ENCODE measurements around the gene CORO2B.
A peak's percentile ranks its signal among the peaks of the same experiment; 100 is the strongest.

Gene CORO2B

GRCh38 chr15:68775671-68776476 is 197.1 kb downstream of the CORO2B start:
- ATAC-seq, result peak; percentile 12; the same call in 2 of the 3 replicates
- TF ChIP-seq PPARA (CRISPR knock-in tag; IDR thresholded peaks at IDR 0.05; ENCODE audit: borderline replicate concordance) (no peak), GLIS3 (CRISPR knock-in tag; IDR thresholded peaks at IDR 0.05) (no peak), ZNF70 (CRISPR knock-in tag; IDR thresholded peaks at IDR 0.05) (no peak), TSHZ2 (CRISPR knock-in tag; IDR thresholded peaks at IDR 0.05) (no peak), ZFP30 (CRISPR knock-in tag; IDR thresholded peaks at IDR 0.05) (no peak)

- 0 out of 3 replicates have a peak, but pooled peaks have one; percentile 16 for ATAC-seq
- TF ChIP-seq ZFP3 (CRISPR knock-in tag; IDR thresholded peaks at IDR 0.05) (no peak), CREB5 (CRISPR knock-in tag; IDR thresholded peaks at IDR 0.05; ENCODE audit: low read depth) (no peak), BACH2 (CRISPR knock-in tag; IDR thresholded peaks at IDR 0.05; ENCODE audit: borderline replicate concordance) (no peak), ARNTL (CRISPR knock-in tag; IDR thresholded peaks at IDR 0.05; ENCODE audit: borderline replicate concordance, low read depth) (no peak), RARB (CRISPR knock-in tag; IDR thresholded peaks at IDR 0.05) (no peak), GLIS3 (CRISPR knock-in tag; IDR thresholded peaks at IDR 0.05) (no peak), ZNF565 (CRISPR knock-in tag; conservative IDR thresholded peaks at IDR 0.05; ENCODE audit: low read depth) (no peak), TSHZ2 (CRISPR knock-in tag; IDR thresholded peaks at IDR 0.05) (no peak), SNAI2 (CRISPR knock-in tag; IDR thresholded peaks at IDR 0.05) (no peak), POU6F1 (CRISPR knock-in tag; IDR thresholded peaks at IDR 0.05; ENCODE audit: borderline replicate concordance, low read depth) (no peak), ZC3H10 (CRISPR knock-in tag; IDR thresholded peaks at IDR 0.05) (no peak), ISL1 (CRISPR knock-in tag; IDR thresholded peaks at IDR 0.05) (no peak), TOX (CRISPR knock-in tag; IDR thresholded peaks at IDR 0.05; ENCODE audit: borderline replicate concordance) (no peak), PATZ1 (CRISPR knock-in tag; IDR thresholded peaks at IDR 0.05; ENCODE audit: borderline replicate concordance) (no peak), ZNF70 (CRISPR knock-in tag; IDR thresholded peaks at IDR 0.05) (no peak), ZNF8 (CRISPR knock-in tag; IDR thresholded peaks at IDR 0.05) (no peak), ESRRG (CRISPR knock-in tag; IDR thresholded peaks at IDR 0.05) (no peak)
These were observed 197.9 kb downstream of the CORO2B start for GRCh38 chr15:68776477-68777270.

All from SK-N-SH treated with all-trans-retinoic acid at 6 μM for 48 hours (cell line).